HL-60 (cell line): ENCODE measurements around the gene NEB.

Experiments
- POLR2AphosphoS5 ChIP-seq: IDR thresholded peaks from 2 replicates; pipeline ENCODE4 v1.6.1; 2012; ENCODE audit warnings: low read depth
- TF ChIP-seq, protein P1 (sequence below): IDR thresholded peaks from one replicate; pipeline ENCODE4 v1.5.1; 2011; ENCODE audit warnings: low read length, control low read depth, inconsistent platforms; ENCODE audit not compliant: insufficient read depth
- TF ChIP-seq, protein P2 (sequence below): IDR thresholded peaks from 2 replicates; pipeline ENCODE4 v1.6.1; 2012; ENCODE audit warnings: low read depth; ENCODE audit not compliant: insufficient replicate concordance

DNA sequence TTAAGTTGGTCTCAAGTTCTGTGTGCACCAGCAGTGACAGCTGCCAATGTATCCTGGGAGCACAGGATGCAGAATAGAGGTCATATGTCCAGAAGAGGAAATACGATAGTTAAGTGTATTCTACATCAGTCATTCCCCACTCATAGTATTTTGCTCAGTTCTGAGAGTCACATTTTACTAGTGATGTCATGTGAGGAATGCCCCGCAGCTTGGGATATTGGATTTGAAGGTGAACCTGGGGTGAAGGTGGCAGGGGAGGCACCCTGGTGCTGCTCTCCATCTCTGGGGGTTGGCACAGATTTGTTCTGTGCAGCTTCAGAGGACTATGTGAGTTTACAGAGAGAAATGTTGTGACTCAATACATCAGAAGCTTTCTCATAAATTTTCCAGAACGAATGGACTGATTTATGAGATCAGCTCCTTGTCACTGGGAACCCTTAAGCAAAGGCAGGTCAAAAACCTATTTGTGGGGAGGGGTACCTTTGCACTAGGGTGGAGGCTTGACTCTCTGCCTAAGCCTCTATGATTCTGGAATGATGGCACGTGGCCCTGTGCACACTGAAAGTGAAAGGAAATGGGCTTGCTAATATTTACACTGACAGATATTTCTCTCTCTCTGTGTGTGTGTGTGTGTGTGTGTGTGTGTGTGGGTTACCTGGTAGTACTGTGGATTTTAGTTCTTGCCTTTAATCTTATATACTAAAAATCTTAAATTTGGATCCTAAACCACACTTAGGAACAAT is 95.9 kb downstream of the NEB start:
- TF ChIP-seq POLR2AphosphoS5 = no peak
- TF ChIP-seq, protein P1, sequence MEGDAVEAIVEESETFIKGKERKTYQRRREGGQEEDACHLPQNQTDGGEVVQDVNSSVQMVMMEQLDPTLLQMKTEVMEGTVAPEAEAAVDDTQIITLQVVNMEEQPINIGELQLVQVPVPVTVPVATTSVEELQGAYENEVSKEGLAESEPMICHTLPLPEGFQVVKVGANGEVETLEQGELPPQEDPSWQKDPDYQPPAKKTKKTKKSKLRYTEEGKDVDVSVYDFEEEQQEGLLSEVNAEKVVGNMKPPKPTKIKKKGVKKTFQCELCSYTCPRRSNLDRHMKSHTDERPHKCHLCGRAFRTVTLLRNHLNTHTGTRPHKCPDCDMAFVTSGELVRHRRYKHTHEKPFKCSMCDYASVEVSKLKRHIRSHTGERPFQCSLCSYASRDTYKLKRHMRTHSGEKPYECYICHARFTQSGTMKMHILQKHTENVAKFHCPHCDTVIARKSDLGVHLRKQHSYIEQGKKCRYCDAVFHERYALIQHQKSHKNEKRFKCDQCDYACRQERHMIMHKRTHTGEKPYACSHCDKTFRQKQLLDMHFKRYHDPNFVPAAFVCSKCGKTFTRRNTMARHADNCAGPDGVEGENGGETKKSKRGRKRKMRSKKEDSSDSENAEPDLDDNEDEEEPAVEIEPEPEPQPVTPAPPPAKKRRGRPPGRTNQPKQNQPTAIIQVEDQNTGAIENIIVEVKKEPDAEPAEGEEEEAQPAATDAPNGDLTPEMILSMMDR = no peak
- TF ChIP-seq, protein P2, sequence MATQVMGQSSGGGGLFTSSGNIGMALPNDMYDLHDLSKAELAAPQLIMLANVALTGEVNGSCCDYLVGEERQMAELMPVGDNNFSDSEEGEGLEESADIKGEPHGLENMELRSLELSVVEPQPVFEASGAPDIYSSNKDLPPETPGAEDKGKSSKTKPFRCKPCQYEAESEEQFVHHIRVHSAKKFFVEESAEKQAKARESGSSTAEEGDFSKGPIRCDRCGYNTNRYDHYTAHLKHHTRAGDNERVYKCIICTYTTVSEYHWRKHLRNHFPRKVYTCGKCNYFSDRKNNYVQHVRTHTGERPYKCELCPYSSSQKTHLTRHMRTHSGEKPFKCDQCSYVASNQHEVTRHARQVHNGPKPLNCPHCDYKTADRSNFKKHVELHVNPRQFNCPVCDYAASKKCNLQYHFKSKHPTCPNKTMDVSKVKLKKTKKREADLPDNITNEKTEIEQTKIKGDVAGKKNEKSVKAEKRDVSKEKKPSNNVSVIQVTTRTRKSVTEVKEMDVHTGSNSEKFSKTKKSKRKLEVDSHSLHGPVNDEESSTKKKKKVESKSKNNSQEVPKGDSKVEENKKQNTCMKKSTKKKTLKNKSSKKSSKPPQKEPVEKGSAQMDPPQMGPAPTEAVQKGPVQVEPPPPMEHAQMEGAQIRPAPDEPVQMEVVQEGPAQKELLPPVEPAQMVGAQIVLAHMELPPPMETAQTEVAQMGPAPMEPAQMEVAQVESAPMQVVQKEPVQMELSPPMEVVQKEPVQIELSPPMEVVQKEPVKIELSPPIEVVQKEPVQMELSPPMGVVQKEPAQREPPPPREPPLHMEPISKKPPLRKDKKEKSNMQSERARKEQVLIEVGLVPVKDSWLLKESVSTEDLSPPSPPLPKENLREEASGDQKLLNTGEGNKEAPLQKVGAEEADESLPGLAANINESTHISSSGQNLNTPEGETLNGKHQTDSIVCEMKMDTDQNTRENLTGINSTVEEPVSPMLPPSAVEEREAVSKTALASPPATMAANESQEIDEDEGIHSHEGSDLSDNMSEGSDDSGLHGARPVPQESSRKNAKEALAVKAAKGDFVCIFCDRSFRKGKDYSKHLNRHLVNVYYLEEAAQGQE = no peak
